GM12892 (cell line): ENCODE results near the gene MYO5B.

Experiments used
- POLR2A ChIP-seq: IDR thresholded peaks from 2 replicates; pipeline ENCODE4 v1.6.1; 2011; ENCODE audit warnings: low read depth, low read length, control low read depth
- POLR2AphosphoS5 ChIP-seq: IDR thresholded peaks from 2 replicates; pipeline ENCODE4 v1.6.1; 2011; ENCODE audit warnings: low read depth, low read length, control low read depth
- TAF1 ChIP-seq: IDR thresholded peaks from 2 replicates; pipeline ENCODE4 v1.6.1; 2011; ENCODE audit warnings: low read depth, mild to moderate bottlenecking, control low read depth, low read length, borderline replicate concordance

DNA sequence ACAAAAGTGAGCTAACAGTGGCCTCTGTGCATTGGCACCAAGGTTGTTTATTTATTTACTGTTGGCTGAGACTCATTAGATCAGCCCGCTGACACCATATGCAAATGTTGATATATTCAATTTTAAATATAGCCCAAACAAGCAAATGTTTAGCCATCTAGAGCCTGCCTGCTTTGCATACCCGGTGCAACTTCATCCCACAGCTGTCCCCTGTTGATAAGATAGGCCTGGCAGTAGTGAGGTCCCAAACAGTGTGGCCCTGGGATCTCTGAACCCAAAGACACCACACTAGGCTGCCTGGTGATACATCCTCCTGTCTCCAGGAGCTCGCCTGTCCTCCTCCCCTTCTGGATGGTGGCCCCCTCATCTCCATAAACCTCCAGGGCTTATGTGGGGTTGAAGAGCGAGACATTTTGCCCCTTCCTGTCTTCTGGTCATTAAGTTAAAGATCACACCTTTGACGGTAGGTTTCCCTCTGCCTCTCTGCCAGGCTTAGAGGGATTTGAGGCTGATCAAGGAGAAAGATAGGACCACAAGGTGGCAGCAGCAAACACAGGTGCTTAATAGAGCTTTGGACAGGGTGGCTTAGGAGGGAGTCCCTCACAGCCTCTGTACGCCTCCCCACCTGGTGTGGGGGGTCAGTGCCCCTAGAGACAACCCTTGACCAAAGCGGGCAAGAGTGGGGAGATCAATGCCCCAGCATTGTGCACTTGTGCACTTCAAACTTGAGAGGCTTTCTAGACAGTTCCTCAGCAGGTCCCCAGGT, 23.7 kb upstream of the MYO5B start:
- no peak for TF ChIP-seq POLR2A
- no peak for TF ChIP-seq TAF1
- TF ChIP-seq POLR2AphosphoS5: no peak
